MV-4-11 (cell line): ENCODE measurements around the gene KRTAP9-2.
"Not testable (repeated sequence)": the region's sequence is repeated elsewhere in the genome, so short reads cannot be mapped to it uniquely, and the experiment has no call there.

Experiments used
- DNase-seq: peaks from one replicate; lab custom pipeline; 2025; lab: John Stamatoyannopoulos, UW

Gene KRTAP9-2

GRCh38 chr17:41226598-41227095, at the start of gene KRTAP9-2:
Gene KRTAP9-2 (plus strand): TSS chr17:41226648. CDS start chr17:41226655, 7 bp downstream.
- not testable (repeated sequence) for DNase-seq

DNA sequence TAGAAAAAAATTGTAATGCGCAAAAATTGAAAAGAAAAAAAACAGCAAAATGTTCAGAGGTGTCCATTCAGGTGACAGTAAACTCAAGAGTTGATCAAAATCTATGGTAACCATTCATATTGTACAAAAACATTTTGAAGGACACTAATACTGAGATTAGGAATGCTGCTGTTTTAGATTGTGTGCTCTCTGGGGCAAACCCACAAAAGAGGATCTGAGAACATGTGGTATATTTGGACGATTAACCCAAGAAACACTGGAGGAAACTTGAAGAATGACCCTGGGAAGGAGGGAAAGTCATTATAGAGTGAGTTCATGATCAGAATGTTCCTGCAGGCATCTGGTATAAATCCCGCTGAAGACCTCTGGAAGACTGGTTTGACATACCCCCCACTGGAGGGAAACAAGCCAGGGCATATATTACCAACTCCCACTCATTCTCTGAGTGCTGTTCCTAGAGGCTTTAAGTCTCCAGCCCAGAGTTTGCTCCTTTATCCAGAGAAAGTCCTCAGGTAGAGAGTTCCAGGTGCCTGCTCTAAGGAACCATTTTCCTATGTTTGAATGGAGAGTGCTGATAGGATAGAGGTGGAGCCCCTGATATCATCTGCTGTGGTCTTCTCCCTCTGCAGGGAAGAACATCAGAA, 49.6 kb upstream of the KRTAP9-2 start:
- DNase-seq: peak; percentile 76

DNA sequence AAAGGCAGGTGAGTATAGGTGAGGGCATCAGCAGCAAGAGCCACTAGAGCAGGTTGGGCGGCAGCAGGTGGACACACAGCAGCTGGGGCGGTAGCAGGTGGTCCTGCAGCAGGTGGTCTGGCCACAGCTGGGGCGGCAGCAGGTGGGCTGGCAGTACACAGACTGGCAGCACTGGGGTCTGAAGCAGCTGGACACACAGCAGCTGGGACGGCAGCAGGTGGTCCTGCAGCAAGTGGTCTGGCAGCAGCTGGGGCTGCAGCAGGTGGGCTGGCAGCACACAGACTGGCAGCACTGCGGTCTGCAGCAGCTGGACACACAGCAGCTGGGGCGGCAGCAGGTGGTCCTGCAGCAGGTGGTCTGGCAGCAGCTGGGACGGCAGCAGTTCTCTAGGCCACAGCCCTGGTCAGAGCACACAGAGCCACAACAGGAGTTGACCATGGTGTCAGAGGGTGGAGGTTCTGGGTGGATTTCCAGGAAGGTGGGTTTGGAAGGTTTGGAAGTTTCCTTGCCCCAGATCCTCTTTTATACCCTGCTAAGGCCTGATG, 48.6 kb upstream of the KRTAP9-2 start, which contains the start of gene KRTAP4-2:
Gene KRTAP4-2, minus strand, starts transcription at position 495 of the 545 bp plus-strand sequence. Its CDS starts 57 bp downstream, at position 438.
- no peak for DNase-seq

- peak; percentile 19 for DNase-seq
Measured at GRCh38 chr17:41178341-41178740, 48.1 kb upstream of the KRTAP9-2 start.

DNA sequence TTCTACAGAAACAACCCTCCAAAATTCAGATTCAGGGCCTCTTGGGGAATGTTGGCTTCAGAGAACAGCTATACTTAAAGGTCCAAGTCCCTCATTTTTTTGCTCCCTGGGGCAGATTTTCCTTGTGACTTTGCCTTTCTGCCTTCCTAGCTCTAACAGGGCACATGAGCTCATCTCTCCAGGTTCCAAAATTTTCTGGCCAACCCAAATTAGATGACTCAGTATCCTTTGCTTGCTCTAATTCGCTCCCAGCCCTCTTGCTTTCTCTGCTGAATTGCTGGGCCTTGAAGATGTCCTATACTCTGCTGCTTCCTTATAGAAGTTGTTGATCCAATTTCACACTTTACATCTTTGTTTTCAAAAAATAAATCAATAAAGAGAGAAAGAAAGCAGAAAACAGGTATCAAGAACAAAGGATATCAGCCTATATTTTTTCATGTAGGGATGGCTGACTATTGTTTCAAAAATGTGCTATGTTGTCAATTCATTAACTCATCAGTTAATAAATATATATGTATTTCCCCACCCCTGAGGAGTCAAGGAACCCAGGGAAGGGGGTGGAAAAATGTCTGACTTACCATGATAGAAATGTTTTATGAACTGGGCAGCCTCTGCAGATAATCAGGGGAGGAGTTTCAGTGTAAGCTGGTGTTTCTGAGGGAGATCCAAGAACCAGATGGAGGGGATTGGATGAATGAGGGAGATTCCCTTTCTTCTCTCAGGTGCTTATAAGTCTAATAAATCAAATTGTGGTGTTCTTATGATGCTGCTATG, 47.4 kb upstream of the KRTAP9-2 start:
- no peak for DNase-seq

- DNase-seq: no peak
Measured at GRCh38 chr17:41184480-41184961, 41.9 kb upstream of the KRTAP9-2 start, which contains the start of gene KRTAP4-1. Gene KRTAP4-1 (minus strand): TSS chr17:41184911. CDS start chr17:41184854, 57 bp downstream.

DNA sequence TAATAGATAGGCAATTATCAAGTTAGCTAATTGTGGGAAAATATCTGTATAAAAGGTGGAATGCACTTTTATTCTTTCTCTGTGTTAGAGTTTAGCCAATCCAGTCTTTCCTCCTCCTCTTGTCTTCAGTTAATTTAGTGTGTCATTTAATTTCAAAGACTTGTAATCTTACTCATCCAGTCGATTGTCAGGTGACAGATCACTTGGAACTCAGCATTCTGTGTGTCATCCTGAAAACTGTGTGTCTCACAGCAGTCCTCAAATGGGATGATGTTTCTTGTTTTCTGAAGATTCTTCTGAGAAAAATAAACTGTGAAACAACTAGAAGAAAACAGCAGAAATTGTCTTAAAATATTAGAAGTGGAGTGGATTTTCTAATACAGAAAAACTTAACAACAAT, 41.4 kb upstream of the KRTAP9-2 start:
- DNase-seq: no peak

GRCh38 chr17:41186872-41187271, 39.6 kb upstream of the KRTAP9-2 start:
- no peak for DNase-seq

DNA sequence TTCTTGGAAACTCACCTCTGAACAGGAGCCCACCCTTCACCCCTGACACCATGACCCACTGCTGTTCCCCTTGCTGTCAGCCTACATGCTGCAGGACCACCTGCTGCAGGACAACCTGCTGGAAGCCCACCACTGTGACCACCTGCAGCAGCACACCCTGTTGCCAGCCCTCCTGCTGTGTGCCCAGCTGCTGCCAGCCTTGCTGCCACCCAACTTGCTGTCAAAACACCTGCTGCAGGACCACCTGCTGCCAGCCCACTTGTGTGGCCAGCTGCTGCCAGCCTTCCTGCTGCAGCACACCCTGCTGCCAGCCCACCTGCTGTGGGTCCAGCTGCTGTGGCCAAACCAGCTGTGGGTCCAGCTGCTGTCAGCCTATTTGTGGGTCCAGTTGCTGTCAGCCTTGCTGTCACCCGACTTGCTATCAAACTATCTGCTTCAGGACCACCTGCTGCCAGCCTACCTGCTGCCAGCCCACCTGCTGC, 36.6 kb upstream of the KRTAP9-2 start, which contains the start of gene KRTAP9-1:
Gene KRTAP9-1, plus strand, starts transcription at position 51 of the 482 bp plus-strand sequence. Its CDS starts 0 bp downstream, at position 51.
- DNase-seq: not testable (repeated sequence)

GRCh38 chr17:41190328-41190727, 36.1 kb upstream of the KRTAP9-2 start:
- no peak for DNase-seq

DNA sequence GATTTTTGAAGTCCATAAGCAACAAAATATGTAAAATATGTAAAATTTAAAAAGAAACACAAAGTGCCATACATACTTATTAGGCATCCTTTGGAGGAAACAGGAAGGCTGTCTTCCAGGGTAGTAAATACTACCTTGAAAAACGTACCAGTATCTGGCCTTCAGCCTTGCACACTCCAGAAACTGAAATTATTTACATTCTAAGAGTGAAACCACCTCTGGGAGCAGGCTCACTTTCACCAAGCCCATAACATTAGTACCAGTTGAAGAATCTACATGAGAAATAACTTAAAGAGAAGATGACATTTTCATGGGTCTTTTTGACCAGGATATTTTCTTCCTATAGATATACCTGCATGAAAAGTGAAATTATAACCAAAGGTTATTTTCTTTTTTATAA, 30.4 kb upstream of the KRTAP9-2 start:
- DNase-seq: no peak

DNA sequence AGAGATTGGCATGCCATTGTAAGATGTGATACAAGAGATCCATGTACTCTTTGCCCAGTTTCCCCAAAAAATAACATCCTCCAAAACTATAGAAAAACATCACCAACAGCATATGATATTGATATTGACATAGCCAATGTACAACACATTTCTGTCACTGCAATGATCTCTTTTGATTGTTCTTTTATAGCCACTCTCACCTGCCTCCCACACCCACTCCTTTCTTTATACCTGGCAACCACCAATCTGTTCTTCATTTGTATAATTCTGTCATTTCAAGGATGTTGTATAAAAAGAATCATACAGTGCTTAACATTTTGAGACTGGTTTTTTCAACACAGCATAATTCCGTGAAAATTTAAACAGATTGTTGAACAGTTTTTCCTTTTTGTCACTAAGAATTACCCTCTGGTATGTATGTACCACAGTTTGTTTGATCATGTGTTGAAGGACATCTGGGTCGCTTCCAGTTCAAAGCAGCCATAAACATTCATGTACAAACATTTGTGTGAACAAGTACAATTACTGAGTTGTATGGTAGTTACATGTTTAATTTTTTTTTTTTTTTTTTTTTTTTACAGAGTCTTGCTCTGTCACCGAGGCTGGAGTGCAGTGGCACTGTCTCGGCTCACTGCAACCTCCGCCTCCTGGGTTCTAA, 26.9 kb upstream of the KRTAP9-2 start:
- no peak for DNase-seq

DNA sequence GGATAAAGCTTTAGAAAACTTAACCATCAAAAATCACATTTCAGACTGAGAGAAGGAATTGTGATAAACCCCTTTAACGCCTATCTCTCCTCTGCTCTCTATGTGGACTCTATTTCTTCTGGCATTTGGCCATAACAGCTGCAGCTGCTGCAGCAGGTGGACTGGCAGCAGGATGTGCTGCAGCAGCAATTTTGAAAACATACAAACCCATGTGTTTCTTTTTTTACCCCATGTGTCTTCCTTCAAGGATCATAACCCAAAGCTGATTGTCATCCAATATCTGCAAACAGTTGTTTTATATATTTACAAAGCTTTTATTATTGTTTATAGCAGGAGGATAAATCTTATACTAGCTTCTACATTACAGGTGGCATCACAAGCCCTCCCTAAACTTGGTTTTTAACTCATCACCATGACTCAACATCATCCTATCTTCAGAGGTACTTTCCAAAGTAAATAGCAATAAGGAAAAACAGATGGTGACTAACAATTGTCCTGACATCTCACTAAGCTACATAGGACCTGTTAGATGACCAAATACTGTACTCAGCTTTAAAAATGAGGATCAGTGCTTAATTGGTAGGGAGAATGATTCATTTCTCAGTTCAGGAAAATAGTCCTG, 14.5 kb upstream of the KRTAP9-2 start:
- DNase-seq: no peak

GRCh38 chr17:41212524-41213169, 13.8 kb upstream of the KRTAP9-2 start:
- DNase-seq: no peak

DNA sequence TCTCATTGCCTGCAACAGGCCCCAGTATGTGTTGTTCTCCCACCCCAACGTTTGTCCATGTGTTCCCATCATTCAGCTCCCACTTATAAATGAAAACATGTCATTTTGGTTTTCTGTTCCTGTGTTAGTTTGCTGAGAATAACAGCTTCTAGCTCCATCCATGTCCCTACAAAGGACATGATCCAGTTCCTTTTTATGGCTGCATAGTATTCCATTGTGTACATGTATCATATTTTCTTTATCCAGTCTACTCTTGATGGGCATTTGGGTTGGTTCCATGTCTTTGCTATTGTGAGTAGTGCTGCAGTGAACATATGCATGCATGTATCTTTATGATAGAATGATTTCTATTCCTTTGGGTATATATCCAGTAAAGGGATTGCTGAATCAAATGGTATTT, 10.8 kb upstream of the KRTAP9-2 start:
- no peak for DNase-seq

GRCh38 chr17:41223821-41224220, 2.6 kb upstream of the KRTAP9-2 start:
- no peak for DNase-seq

- DNase-seq: no peak
Measured at GRCh38 chr17:41226051-41226450, 397 bp upstream of the KRTAP9-2 start.

DNA sequence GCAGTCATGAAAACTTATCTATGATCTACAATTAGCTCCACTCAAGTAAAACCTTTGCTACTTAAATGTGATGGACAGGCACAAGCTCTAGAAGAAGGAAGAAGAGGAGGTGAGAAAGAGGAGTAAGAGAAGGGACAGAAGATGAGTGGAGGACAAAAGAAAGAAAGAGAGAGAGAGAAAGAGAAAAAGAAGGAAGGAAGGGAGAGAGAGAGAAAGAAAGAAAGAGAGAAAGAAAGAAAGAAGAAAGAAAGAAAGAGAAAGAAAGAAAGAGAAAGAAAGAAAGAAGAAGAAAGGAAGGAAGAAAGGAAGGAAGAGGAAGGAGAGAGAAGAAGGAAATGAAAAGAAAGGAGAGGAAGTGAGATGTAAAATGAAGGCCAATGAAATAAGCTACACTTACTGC, 3.6 kb downstream of the KRTAP9-2 start:
- no peak for DNase-seq

DNA sequence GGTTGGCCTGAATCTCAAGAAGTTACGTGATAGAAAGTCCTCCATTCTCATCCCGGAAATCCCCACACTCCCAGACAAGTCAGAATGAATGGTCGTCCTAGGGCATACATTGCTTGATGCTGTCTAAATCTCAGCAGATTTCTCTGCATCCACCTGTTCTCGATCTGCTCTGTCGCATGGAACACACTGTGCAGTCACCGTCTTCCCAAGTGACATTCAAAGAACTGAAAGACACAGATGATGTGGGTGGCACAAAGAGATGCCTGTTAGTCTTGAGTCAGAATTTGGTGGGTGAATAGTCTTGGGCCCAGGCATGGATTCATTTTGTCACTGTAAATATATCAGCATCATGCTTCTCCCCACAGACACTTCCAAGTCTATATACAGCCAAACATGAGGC, 5.3 kb downstream of the KRTAP9-2 start:
- no peak for DNase-seq

- not testable (repeated sequence) for DNase-seq
Measured at GRCh38 chr17:41232399-41233105, 6.1 kb downstream of the KRTAP9-2 start, which contains the start of gene KRTAP9-3. Gene KRTAP9-3 (plus strand): TSS chr17:41232449. CDS start chr17:41232502, 53 bp downstream.
